ENCODE results near the gene TMEM187. TPM values are rescaled to one million over a fixed set of nuclear protein-coding genes. Genes with fewer than 3 reads are reported as not detected.
"Not testable (repeated sequence)": the region's sequence is repeated elsewhere in the genome, so short reads cannot be mapped to it uniquely, and the experiment has no call there.

The TMEM187 gene
- total RNA-seq, 2 donors from 2014 or later, result 16.9 to 18.2 TPM

DNA sequence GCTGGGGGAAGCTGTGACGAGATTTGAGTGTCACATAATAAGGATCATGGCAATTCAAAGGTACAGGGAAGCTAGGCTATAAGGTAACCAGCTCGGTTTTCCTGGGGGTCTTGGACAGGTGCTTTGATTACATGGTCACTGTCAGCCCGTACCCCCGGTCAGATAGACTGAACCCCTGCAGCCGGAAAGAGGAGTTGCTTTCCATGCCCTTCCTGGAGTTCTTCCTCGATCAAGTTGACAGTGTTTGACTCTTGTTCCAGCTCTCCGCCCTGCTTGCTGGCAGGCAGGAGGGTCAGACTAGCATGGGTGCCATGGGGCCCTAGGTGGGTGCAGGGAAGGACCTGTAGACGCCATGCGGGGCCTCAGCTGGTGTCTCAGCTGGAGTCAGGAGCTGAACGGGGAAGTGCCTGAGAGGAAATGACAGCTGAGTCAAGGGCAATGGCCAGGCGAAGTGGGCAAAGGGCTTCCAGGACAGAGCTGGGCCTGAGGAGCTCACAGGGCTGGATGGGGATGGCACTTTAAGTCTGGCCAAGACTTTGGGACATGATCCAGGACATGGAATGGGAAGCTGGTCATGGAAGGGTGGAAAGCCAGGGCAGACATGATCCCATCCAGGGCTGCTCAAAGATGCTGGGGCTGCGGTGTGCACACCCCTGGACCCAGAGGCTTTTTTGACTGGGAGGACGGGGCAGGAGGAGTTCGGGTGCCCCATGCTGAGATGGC is 1.6 kb downstream of the TMEM187 start:
- no peak for TF ChIP-seq POLR2A (IDR thresholded peaks at IDR 0.05)
- TF ChIP-seq, protein P1, sequence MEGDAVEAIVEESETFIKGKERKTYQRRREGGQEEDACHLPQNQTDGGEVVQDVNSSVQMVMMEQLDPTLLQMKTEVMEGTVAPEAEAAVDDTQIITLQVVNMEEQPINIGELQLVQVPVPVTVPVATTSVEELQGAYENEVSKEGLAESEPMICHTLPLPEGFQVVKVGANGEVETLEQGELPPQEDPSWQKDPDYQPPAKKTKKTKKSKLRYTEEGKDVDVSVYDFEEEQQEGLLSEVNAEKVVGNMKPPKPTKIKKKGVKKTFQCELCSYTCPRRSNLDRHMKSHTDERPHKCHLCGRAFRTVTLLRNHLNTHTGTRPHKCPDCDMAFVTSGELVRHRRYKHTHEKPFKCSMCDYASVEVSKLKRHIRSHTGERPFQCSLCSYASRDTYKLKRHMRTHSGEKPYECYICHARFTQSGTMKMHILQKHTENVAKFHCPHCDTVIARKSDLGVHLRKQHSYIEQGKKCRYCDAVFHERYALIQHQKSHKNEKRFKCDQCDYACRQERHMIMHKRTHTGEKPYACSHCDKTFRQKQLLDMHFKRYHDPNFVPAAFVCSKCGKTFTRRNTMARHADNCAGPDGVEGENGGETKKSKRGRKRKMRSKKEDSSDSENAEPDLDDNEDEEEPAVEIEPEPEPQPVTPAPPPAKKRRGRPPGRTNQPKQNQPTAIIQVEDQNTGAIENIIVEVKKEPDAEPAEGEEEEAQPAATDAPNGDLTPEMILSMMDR (IDR thresholded peaks at IDR 0.05), result no peak
- TF ChIP-seq POLR2AphosphoS5 (IDR thresholded peaks at IDR 0.05), result no peak
- peak overlapping the region; percentile 98 for H3K27ac ChIP-seq
- H3K36me3 ChIP-seq, result no peaks in the 10 kb centered on the region
- WGBS, result 57% methylated on average over 13 of the region's 14 CpGs
- intact Hi-C loops (cut with DNase I), result no loop called here
- no peaks in the 10 kb centered on the region for H3K4me1 ChIP-seq (replicated peaks)
- H3K4me3 ChIP-seq, result no peak overlapping the region
- no peaks in the 10 kb centered on the region for H3K27me3 ChIP-seq (replicated peaks; ENCODE audit: insufficient read depth)
- H3K9me3 ChIP-seq, result no peaks in the 10 kb centered on the region
- DNase-seq (ENCODE audit: low spot score), result no peak

DNA sequence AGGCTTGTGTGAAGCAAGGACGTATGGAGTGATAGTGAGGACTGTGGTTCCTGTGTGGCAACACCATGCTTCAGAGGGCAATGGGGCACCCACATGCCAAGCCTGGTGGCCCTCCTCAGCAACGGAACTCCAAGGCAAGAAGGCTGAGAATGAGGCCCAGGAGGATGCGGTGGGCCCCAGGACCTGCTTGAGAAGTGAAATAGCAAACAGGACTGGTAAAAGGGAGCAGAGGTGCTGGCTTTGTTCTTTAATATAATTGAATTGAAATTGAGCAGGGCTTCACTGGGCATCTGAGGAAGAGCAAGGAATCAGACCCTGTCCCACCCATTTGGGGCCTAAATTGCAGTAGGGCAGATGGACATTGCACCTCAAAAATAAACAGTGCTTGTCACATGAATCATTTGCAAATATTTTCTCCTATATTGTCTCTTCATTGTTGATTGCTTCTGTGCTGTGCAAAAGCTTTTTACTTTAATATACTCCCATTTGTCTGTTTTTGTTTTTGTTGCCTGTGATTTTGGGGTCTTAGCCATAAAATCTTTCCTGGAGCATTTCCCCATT is 2.3 kb downstream of the TMEM187 start:
- 91% methylated on average over 3 of the region's 3 CpGs for WGBS
- Histone ChIP-seq H3K4me3 (no peak overlapping the region), H3K27me3 (replicated peaks; ENCODE audit: insufficient read depth) (no peaks in the 10 kb centered on the region), H3K27ac (peak overlapping the region in 1 of 2 donors; percentile 98), H3K4me1 (replicated peaks) (no peaks in the 10 kb centered on the region), H3K36me3 (no peaks in the 10 kb centered on the region), H3K9me3 (no peaks in the 10 kb centered on the region)
- TF ChIP-seq, protein P1 (IDR thresholded peaks at IDR 0.05), result no peak
- no peak for TF ChIP-seq POLR2AphosphoS5 (IDR thresholded peaks at IDR 0.05)
- intact Hi-C loops (cut with DNase I), result no loop called here
- no peak for DNase-seq (ENCODE audit: low spot score)

DNA sequence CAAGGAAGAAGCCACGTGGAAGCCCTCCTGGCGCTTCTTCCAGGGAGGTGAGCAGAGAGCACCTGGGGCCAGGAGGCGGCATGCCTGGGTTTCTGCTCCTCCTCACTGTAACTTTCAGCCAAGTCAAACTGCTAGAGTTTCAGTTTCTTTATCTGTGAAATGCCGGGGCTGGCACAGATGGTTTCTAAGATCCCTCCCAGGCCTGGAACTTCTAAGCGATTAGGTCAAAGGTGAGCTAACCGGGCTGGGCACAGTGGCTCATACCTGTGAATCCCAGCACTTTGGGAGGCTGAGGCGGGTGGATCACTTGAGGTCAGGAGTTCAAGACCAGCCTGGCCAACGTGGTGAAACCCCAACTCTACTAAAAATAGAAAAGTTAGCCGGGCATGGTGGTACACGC is 7.8 kb downstream of the TMEM187 start:
- H3K27ac ChIP-seq, result peak overlapping the region in 1 of 2 donors; percentile 36
- H3K36me3 ChIP-seq; intact Hi-C loops (cut with DNase I); H3K9me3 ChIP-seq; H3K27me3 ChIP-seq (replicated peaks; ENCODE audit: insufficient read depth); H3K4me3 ChIP-seq; DNase-seq (ENCODE audit: low spot score); H3K4me1 ChIP-seq (replicated peaks): not testable (repeated sequence)
- WGBS, result 46% methylated on average over 10 of the region's 10 CpGs

DNA sequence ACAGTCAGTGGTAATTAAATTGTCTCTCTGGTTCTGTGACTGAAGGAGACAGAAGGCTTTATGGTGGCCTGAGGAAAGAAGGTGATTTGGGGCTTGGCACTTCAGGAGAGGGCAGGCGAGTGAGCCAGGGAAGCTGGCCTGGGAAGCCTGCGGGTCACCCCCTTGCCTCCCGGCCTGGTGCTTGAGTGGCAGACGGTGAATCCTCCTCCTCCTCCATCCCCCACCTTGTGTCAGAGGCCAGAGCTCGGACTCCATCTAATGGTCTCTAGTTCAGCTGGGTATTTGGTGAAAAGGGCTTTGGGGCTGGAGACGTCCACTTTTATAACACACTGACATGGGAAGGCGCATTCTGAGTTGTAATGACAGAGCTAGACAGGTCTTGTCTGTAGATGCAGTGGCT is 8.7 kb downstream of the TMEM187 start:
- H3K27ac ChIP-seq, result peak overlapping the region in 1 of 2 donors; percentile 11
- H3K4me1 ChIP-seq (replicated peaks), result no peaks in the 10 kb centered on the region
- TF ChIP-seq POLR2A (IDR thresholded peaks at IDR 0.05), result no peak
- TF ChIP-seq, protein P1 (IDR thresholded peaks at IDR 0.05), result no peak
- TF ChIP-seq POLR2AphosphoS5 (IDR thresholded peaks at IDR 0.05), result no peak
- H3K4me3 ChIP-seq, result no peak overlapping the region
- no peaks in the 10 kb centered on the region for H3K27me3 ChIP-seq (replicated peaks; ENCODE audit: insufficient read depth)
- H3K36me3 ChIP-seq, result no peaks in the 10 kb centered on the region
- WGBS, result 93% methylated on average over 7 of the region's 7 CpGs
- intact Hi-C loops (cut with DNase I), result no loop called here
- H3K9me3 ChIP-seq, result no peaks in the 10 kb centered on the region
- no peak for DNase-seq (ENCODE audit: low spot score)

DNA sequence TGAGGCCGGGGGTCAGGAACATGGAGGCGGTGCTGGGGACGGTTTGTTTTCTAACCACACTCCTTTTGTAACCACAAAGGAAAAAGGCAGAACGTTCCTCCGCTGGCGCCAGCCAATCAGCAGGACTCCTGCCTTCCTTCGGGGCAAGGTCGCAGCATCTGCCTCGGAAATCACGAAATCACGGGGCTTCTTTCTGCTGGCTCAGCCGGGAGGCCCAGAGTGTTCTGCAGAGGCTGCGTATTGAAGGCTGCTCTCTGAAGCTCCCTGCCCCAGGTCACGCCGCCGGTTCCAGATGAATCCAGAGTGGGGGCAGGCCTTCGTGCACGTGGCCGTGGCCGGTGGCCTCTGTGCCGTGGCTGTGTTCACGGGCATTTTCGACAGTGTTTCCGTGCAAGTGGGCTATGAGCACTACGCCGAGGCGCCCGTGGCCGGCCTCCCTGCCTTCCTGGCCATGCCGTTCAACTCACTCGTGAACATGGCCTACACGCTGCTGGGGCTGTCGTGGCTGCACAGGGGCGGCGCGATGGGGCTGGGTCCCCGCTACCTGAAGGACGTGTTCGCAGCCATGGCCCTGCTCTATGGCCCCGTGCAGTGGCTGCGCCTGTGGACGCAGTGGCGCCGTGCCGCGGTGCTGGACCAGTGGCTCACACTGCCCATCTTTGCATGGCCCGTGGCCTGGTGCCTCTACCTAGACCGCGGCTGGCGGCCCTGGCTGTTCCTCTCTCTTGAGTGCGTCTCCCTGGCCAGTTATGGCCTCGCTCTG is 9.4 kb downstream of the TMEM187 start:
- intact Hi-C loops (cut with DNase I), result no loop called here
- Histone ChIP-seq H3K9me3 (no peaks in the 10 kb centered on the region), H3K27me3 (replicated peaks; ENCODE audit: insufficient read depth) (no peaks in the 10 kb centered on the region), H3K36me3 (no peaks in the 10 kb centered on the region), H3K4me1 (replicated peaks) (no peaks in the 10 kb centered on the region), H3K4me3 (no peak overlapping the region), H3K27ac (no peak overlapping the region)
- WGBS, result 87% methylated on average over 27 of the region's 52 CpGs
- no peak for DNase-seq (ENCODE audit: low spot score)
- TF ChIP-seq, protein P1 (IDR thresholded peaks at IDR 0.05), result no peak
- TF ChIP-seq POLR2AphosphoS5 (IDR thresholded peaks at IDR 0.05) (no peak), POLR2A (IDR thresholded peaks at IDR 0.05) (no peak)

Measured in prostate gland (tissue), 2 donors.